CD4-positive, alpha-beta memory T cell (primary cell): ENCODE results near the gene ZNF324B. TPM values are rescaled to one million over a fixed set of nuclear protein-coding genes. Genes with fewer than 3 reads are reported as not detected.
A peak's percentile ranks its signal among the peaks of the same experiment; 100 is the strongest.

Experiments used
- CTCF ChIA-PET: fragments of 350-600 bp; sonication (Branson Sonifier 250); formaldehyde crosslinking; loops from one replicate; lab custom pipeline; 2021; ENCODE audit warnings: inconsistent platforms; ENCODE audit not compliant: partially characterized antibody; lab: Charles Lee
- POLR2A ChIA-PET: fragments of 350-600 bp; sonication (Branson Sonifier 250); formaldehyde crosslinking; loops from one replicate; lab custom pipeline; 2021; ENCODE audit not compliant: partially characterized antibody; lab: Charles Lee
- DNase-seq, 5 donors: peaks; one replicate each; pipeline versions ENCODE4 v3.0.0 to v3.0.0-alpha.2; 2020 to 2022; ENCODE audit warnings: mixed read lengths in 1 of 5
- H3K27ac ChIP-seq: one replicate; pipeline ENCODE4 v1.7.0; 2013; ENCODE audit warnings: low read depth, low read length
- H3K27me3 ChIP-seq: 2 replicates; pipeline ENCODE4 v1.7.0; 2013; ENCODE audit warnings: mild to moderate bottlenecking, low read length, moderate library complexity; ENCODE audit not compliant: insufficient read depth
- H3K36me3 ChIP-seq: 2 replicates; pipeline ENCODE4 v1.7.0; 2013; ENCODE audit warnings: mild to moderate bottlenecking, low read length, moderate library complexity; ENCODE audit not compliant: insufficient read depth
- H3K4me1 ChIP-seq: 2 replicates; pipeline ENCODE4 v1.7.0; 2013; ENCODE audit warnings: mild to moderate bottlenecking, low read length, moderate library complexity; ENCODE audit not compliant: insufficient read depth
- H3K4me3 ChIP-seq, 2 donors: one replicate each; pipeline ENCODE4 v1.7.0; 2013; ENCODE audit warnings: low read length in 2 of 2, mild to moderate bottlenecking in 1 of 2
- H3K9me3 ChIP-seq, 2 donors: one replicate each; pipeline ENCODE4 v1.7.0; 2013; ENCODE audit warnings: low read length in 2 of 2, control low read depth in 1 of 2; ENCODE audit not compliant: control insufficient read depth in 1 of 2
- H3K27ac Mint-ChIP-seq, 7 donors: one replicate each; pipeline ENCODE4 v1.8.0; 2020 to 2021; ENCODE audit warnings: mixed read lengths in 7 of 7, mild to moderate bottlenecking in 6 of 7, inconsistent platforms in 3 of 7, moderate library complexity in 3 of 7
- H3K27me3 Mint-ChIP-seq, 2 donors: one replicate each; pipeline ENCODE4 v1.8.0; 2020 to 2021; ENCODE audit warnings: mixed read lengths in 2 of 2
- H3K36me3 Mint-ChIP-seq, 2 donors: one replicate each; pipeline ENCODE4 v1.8.0; 2020 to 2021; ENCODE audit warnings: mixed read lengths in 2 of 2, inconsistent platforms in 1 of 2, mild to moderate bottlenecking in 1 of 2
- H3K4me1 Mint-ChIP-seq, 4 donors: one replicate each; pipeline ENCODE4 v1.8.0; 2020 to 2021; ENCODE audit warnings: mixed read lengths in 4 of 4, mild to moderate bottlenecking in 1 of 4
- H3K4me3 Mint-ChIP-seq, 8 donors: one replicate each; pipeline ENCODE4 v1.8.0; 2020 to 2021; ENCODE audit warnings: mixed read lengths in 8 of 8, mild to moderate bottlenecking in 7 of 8, moderate library complexity in 6 of 8, inconsistent platforms in 3 of 8
- H3K9me3 Mint-ChIP-seq, 8 donors: one replicate each; pipeline ENCODE4 v1.8.0; 2020 to 2021; ENCODE audit warnings: mixed read lengths in 8 of 8, mild to moderate bottlenecking in 5 of 8, inconsistent platforms in 3 of 8, moderate library complexity in 1 of 8
- intact Hi-C: fragments of 100-400 bp; cut with micrococcal nuclease; formaldehyde crosslinking; loops from one replicate; pipeline ENCODE4 v1.15.1; 2023
- polyA plus RNA-seq, 2 donors: library from polyadenylated mRNA; unstranded; fragments of 300-500 nt; fragmentation: Illumina TruSeq; gene quantifications; one replicate each; pipeline ENCODE4 v1.2.3, GENCODE V29; 2021
- total RNA-seq, 2 experiments: library from RNA; stranded (reverse); gene quantifications; one replicate each; pipeline ENCODE4 v1.2.3, GENCODE V29; 2021

The ZNF324B gene
- total and polyA plus RNA-seq, 4 experiments from 2014 or later, result 1.2 to 13.7 (median 7.3) TPM

GRCh38 chr19:58474291-58474996 is 23.0 kb downstream of the ZNF324B start:
- POLR2A ChIA-PET, result interaction anchor here (1.4 to 2.0 kb wide), 5 partner anchors 8 to 81 kb away, joined by 3 to 8 read pairs (median 6); partner anchors contain the start of genes CHMP2A, ZNF132, ZNF324 and ZNF324B
- H3K27ac Mint-ChIP-seq, result peak overlapping the region; percentile 75 to 100 (median 99)
- H3K9me3 ChIP-seq, result no peaks in the 10 kb centered on the region
- peaks cover 17% of the 10 kb centered on the region for H3K4me1 ChIP-seq
- H3K27ac ChIP-seq, result peak overlapping the region; percentile 90
- H3K4me1 Mint-ChIP-seq, result peaks cover 9 to 33% (median 19%) of the 10 kb centered on the region in 4 donors
- peaks cover 8% of the 10 kb centered on the region for H3K36me3 ChIP-seq
- no peaks in the 10 kb centered on the region for H3K9me3 Mint-ChIP-seq
- H3K4me3 ChIP-seq, result no peak overlapping the region
- intact Hi-C loops, result loop anchor here (2.0 kb wide), 1 partner anchor 292 kb away; the partner anchor contains the start of gene ZNF274
- H3K27me3 Mint-ChIP-seq, result no peaks in the 10 kb centered on the region
- H3K36me3 Mint-ChIP-seq, result peaks cover 4 to 26% of the 10 kb centered on the region in 2 donors
- CTCF ChIA-PET, result no interaction called here
- H3K4me3 Mint-ChIP-seq, result peak overlapping the region in 6 of 8 donors; percentile 20 to 92 (median 46)
- DNase-seq, result no peak
- no peaks in the 10 kb centered on the region for H3K27me3 ChIP-seq

GRCh38 chr19:58474997-58475713 is 23.7 kb downstream of the ZNF324B start:
- H3K36me3 ChIP-seq, result peaks cover 8% of the 10 kb centered on the region
- H3K4me1 ChIP-seq, result peaks cover 17% of the 10 kb centered on the region
- H3K4me3 ChIP-seq, result peak overlapping the region; percentile 69 to 94
- peak overlapping the region; percentile 97 to 100 (median 99) for H3K27ac Mint-ChIP-seq
- no peaks in the 10 kb centered on the region for H3K9me3 ChIP-seq
- peak overlapping the region; percentile 90 for H3K27ac ChIP-seq
- H3K27me3 Mint-ChIP-seq, result no peaks in the 10 kb centered on the region
- no peaks in the 10 kb centered on the region for H3K9me3 Mint-ChIP-seq
- no peaks in the 10 kb centered on the region for H3K27me3 ChIP-seq
- ChIA-PET POLR2A (interaction anchor here (0.6 to 2.0 kb wide), 13 partner anchors 8 to 292 kb away, joined by 3 to 11 read pairs (median 5); partner anchors contain the start of genes CHMP2A, RPS5, TRIM28 and ZBTB45), CTCF (interaction anchor here (1.0 to 1.8 kb wide), 2 partner anchors 45 to 106 kb away, joined by 3 to 6 read pairs; no protein-coding TSS in a partner anchor)
- intact Hi-C loops, result loop anchor here (1.0 to 5.0 kb wide), 8 partner anchors 9 to 292 kb away; partner anchors contain the start of genes ZBTB45, ZNF274, ZNF324B and ZNF544
- H3K4me3 Mint-ChIP-seq, result peak overlapping the region; percentile 91 to 98 (median 96)
- DNase-seq, result no peak
- peaks cover 4 to 24% of the 10 kb centered on the region in 2 donors for H3K36me3 Mint-ChIP-seq
- peaks cover 9 to 33% (median 19%) of the 10 kb centered on the region in 4 donors for H3K4me1 Mint-ChIP-seq

- Histone ChIP-seq H3K4me3 (peak within 1 kb of the TSS; percentile 69 to 94), H3K27me3 (no peaks in the 10 kb centered on the region), H3K27ac (peak within 1 kb of the TSS; percentile 90), H3K9me3 (no peaks in the 10 kb centered on the region), H3K36me3 (peaks cover 5% of the 10 kb centered on the region), H3K4me1 (peaks cover 17% of the 10 kb centered on the region)
- H3K4me1 Mint-ChIP-seq, result peaks cover 9 to 33% (median 19%) of the 10 kb centered on the region in 4 donors
- peak within 1 kb of the TSS; percentile 97 to 100 (median 99) for H3K27ac Mint-ChIP-seq
- H3K36me3 Mint-ChIP-seq, result peaks cover 4 to 21% of the 10 kb centered on the region in 2 donors
- no peaks in the 10 kb centered on the region for H3K9me3 Mint-ChIP-seq
- ChIA-PET POLR2A (interaction anchor here (0.6 to 2.0 kb wide), 16 partner anchors 8 to 293 kb away, joined by 3 to 11 read pairs (median 5); partner anchors contain the start of genes CHMP2A, RPS5, SLC27A5 and TRIM28), CTCF (interaction anchor here (1.0 to 1.8 kb wide), 2 partner anchors 44 to 105 kb away, joined by 3 to 6 read pairs; no protein-coding TSS in a partner anchor)
- DNase-seq, result peak; percentile 96 to 99 (median 97)
- intact Hi-C loops, result loop anchor here (1.0 to 5.0 kb wide), 13 partner anchors 10 to 293 kb away; partner anchors contain the start of genes ERVK3-1, MZF1, ZBTB45 and ZNF132
- H3K27me3 Mint-ChIP-seq, result no peaks in the 10 kb centered on the region
- peak within 1 kb of the TSS; percentile 91 to 98 (median 96) for H3K4me3 Mint-ChIP-seq
Observed at GRCh38 chr19:58475714-58476497, 24.5 kb downstream of the ZNF324B start, which contains the start of gene ZNF446. TSS of gene ZNF446 (plus strand) at chr19:58476352. CDS start at chr19:58477219, 867 bp downstream.

- POLR2A ChIA-PET, result interaction anchor here (1.0 to 1.9 kb wide), 6 partner anchors 20 to 114 kb away, joined by 3 to 11 read pairs (median 4); partner anchors contain the start of genes RPS5, SLC27A5, TRIM28 and ZNF324B
- no peaks in the 10 kb centered on the region for H3K9me3 Mint-ChIP-seq
Observed at GRCh38 chr19:58476498-58477015, 25.1 kb downstream of the ZNF324B start.

GRCh38 chr19:58477130-58477529 is 25.7 kb downstream of the ZNF324B start:
- H3K4me3 Mint-ChIP-seq, result peak overlapping the region; percentile 86 to 98 (median 96)
- no peak for DNase-seq
- ChIA-PET POLR2A (interaction anchor here (1.0 to 1.4 kb wide), 4 partner anchors 20 to 115 kb away, joined by 3 to 4 read pairs (median 4); partner anchors contain the start of genes SLC27A5 and ZNF497), CTCF (interaction anchor here (1.0 to 1.8 kb wide), 2 partner anchors 37 to 104 kb away, joined by 3 to 6 read pairs; no protein-coding TSS in a partner anchor)
- H3K9me3 ChIP-seq, result no peaks in the 10 kb centered on the region
- intact Hi-C loops, result loop anchor here (5.0 kb wide), 2 partner anchors 40 to 250 kb away; partner anchors contain the start of genes ZBTB45 and ZNF544
- H3K4me1 Mint-ChIP-seq, result peaks cover 10 to 33% (median 19%) of the 10 kb centered on the region in 4 donors
- peaks cover 4% of the 10 kb centered on the region for H3K36me3 ChIP-seq
- H3K27ac Mint-ChIP-seq, result peak overlapping the region; percentile 92 to 100 (median 99)
- H3K27me3 Mint-ChIP-seq, result no peaks in the 10 kb centered on the region
- H3K27ac ChIP-seq, result peak overlapping the region; percentile 90
- H3K36me3 Mint-ChIP-seq, result peaks cover 2 to 23% of the 10 kb centered on the region in 2 donors
- no peaks in the 10 kb centered on the region for H3K9me3 Mint-ChIP-seq
- H3K4me1 ChIP-seq, result peaks cover 17% of the 10 kb centered on the region
- H3K4me3 ChIP-seq, result no peak overlapping the region
- no peaks in the 10 kb centered on the region for H3K27me3 ChIP-seq

More at GRCh38 chr19:58476498-58477015, 25.1 kb downstream of the ZNF324B start:
- peaks cover 4 to 24% of the 10 kb centered on the region in 2 donors for H3K36me3 Mint-ChIP-seq
- peaks cover 9 to 33% (median 19%) of the 10 kb centered on the region in 4 donors for H3K4me1 Mint-ChIP-seq
- Histone ChIP-seq H3K27ac (peak overlapping the region; percentile 90), H3K9me3 (no peaks in the 10 kb centered on the region), H3K36me3 (peaks cover 4% of the 10 kb centered on the region), H3K4me1 (peaks cover 17% of the 10 kb centered on the region), H3K27me3 (no peaks in the 10 kb centered on the region), H3K4me3 (peak overlapping the region; percentile 57 to 94)
- H3K27ac Mint-ChIP-seq, result peak overlapping the region; percentile 92 to 100 (median 99)
- intact Hi-C loops, result loop anchor here (1.0 to 5.0 kb wide), 7 partner anchors 23 to 249 kb away; partner anchors contain the start of genes ERVK3-1, MZF1, ZBTB45 and ZNF132
- peak overlapping the region; percentile 86 to 98 (median 96) for H3K4me3 Mint-ChIP-seq
- no peak for DNase-seq
- H3K27me3 Mint-ChIP-seq, result no peaks in the 10 kb centered on the region
- CTCF ChIA-PET, result interaction anchor here (1.0 to 1.8 kb wide), 2 partner anchors 38 to 104 kb away, joined by 3 to 6 read pairs; no protein-coding TSS in a partner anchor
